ENCODE results near the gene ACTMAP.

Gene ACTMAP

GRCh38 chr19:40743926-40744325 is 6.4 kb downstream of the ACTMAP start:
- H3K36me3 ChIP-seq (replicated peaks): peaks cover 9% of the 10 kb centered on the region
- no peak overlapping the region for H3K4me3 ChIP-seq (ENCODE audit: low read depth, low read length)
- no peak for TF ChIP-seq CTCF (IDR thresholded peaks at IDR 0.05; ENCODE audit: low read depth, low read length, missing control alignments)
- in situ Hi-C loops (cut with HindIII; ENCODE audit: low pct_ligation_motif_present, low sequenced_read_pairs): no loop called here
- DNase-seq: no peak
- H3K27me3 ChIP-seq (replicated peaks): no peaks in the 10 kb centered on the region
- H3K27ac ChIP-seq: no peak overlapping the region

- no peak overlapping the region for H3K4me3 ChIP-seq (ENCODE audit: low read depth, low read length)
- no peak for TF ChIP-seq CTCF (IDR thresholded peaks at IDR 0.05; ENCODE audit: low read depth, low read length, missing control alignments)
- DNase-seq: no peak
- in situ Hi-C loops (cut with HindIII; ENCODE audit: low pct_ligation_motif_present, low sequenced_read_pairs): no loop called here
- H3K27me3 ChIP-seq (replicated peaks): no peaks in the 10 kb centered on the region
- peaks cover 12% of the 10 kb centered on the region for H3K36me3 ChIP-seq (replicated peaks)
- no peak overlapping the region for H3K27ac ChIP-seq
These were observed 7.4 kb downstream of the ACTMAP start for GRCh38 chr19:40742886-40743285.

- H3K27ac ChIP-seq: no peak overlapping the region
- H3K4me3 ChIP-seq (ENCODE audit: low read depth, low read length): no peak overlapping the region
- no peaks in the 10 kb centered on the region for H3K27me3 ChIP-seq (replicated peaks)
- no peak for TF ChIP-seq CTCF (IDR thresholded peaks at IDR 0.05; ENCODE audit: low read depth, low read length, missing control alignments)
- H3K36me3 ChIP-seq (replicated peaks): peaks cover 14% of the 10 kb centered on the region
- in situ Hi-C loops (cut with HindIII; ENCODE audit: low pct_ligation_motif_present, low sequenced_read_pairs): no loop called here
- DNase-seq: no peak
These were observed 7.8 kb downstream of the ACTMAP start for GRCh38 chr19:40742477-40742876.

GRCh38 chr19:40741527-40742390 is 8.5 kb downstream of the ACTMAP start:
- peaks cover 21% of the 10 kb centered on the region for H3K36me3 ChIP-seq (replicated peaks)
- H3K4me3 ChIP-seq (ENCODE audit: low read depth, low read length): no peak overlapping the region
- no peak overlapping the region for H3K27ac ChIP-seq
- in situ Hi-C loops (cut with HindIII; ENCODE audit: low pct_ligation_motif_present, low sequenced_read_pairs): no loop called here
- H3K27me3 ChIP-seq (replicated peaks): no peaks in the 10 kb centered on the region
- no peak for TF ChIP-seq CTCF (IDR thresholded peaks at IDR 0.05; ENCODE audit: low read depth, low read length, missing control alignments)
- no peak for DNase-seq

GRCh38 chr19:40740747-40741146 is 9.5 kb downstream of the ACTMAP start:
- DNase-seq: no peak
- no peak overlapping the region for H3K4me3 ChIP-seq (ENCODE audit: low read depth, low read length)
- H3K27ac ChIP-seq: no peak overlapping the region
- peaks cover 30% of the 10 kb centered on the region for H3K36me3 ChIP-seq (replicated peaks)
- no peaks in the 10 kb centered on the region for H3K27me3 ChIP-seq (replicated peaks)
- in situ Hi-C loops (cut with HindIII; ENCODE audit: low pct_ligation_motif_present, low sequenced_read_pairs): no loop called here
- TF ChIP-seq CTCF (IDR thresholded peaks at IDR 0.05; ENCODE audit: low read depth, low read length, missing control alignments): no peak

All from brain microvascular endothelial cell (primary cell).